IgD-negative memory B cell (primary cell): ENCODE measurements around the gene HRC. TPM values are rescaled to one million over a fixed set of nuclear protein-coding genes. Genes with fewer than 3 reads are reported as not detected.

Experiments used
- H3K27ac Mint-ChIP-seq, 3 donors: one replicate each; pipeline ENCODE4 v1.8.0; 2020 to 2022; ENCODE audit warnings: mild to moderate bottlenecking in 3 of 3, mixed read lengths in 3 of 3, moderate library complexity in 1 of 3
- H3K27me3 Mint-ChIP-seq: one replicate; pipeline ENCODE4 v1.8.0; 2021; ENCODE audit warnings: mixed read lengths
- H3K36me3 Mint-ChIP-seq: one replicate; pipeline ENCODE4 v1.8.0; 2020; ENCODE audit warnings: mild to moderate bottlenecking, mixed read lengths
- H3K4me1 Mint-ChIP-seq, 3 donors: one replicate each; pipeline ENCODE4 v1.8.0; 2020 to 2022; ENCODE audit warnings: mixed read lengths in 3 of 3, mild to moderate bottlenecking in 1 of 3
- H3K4me3 Mint-ChIP-seq, 4 donors: one replicate each; pipeline ENCODE4 v1.8.0; 2020 to 2022; ENCODE audit warnings: mild to moderate bottlenecking in 4 of 4, mixed read lengths in 4 of 4, moderate library complexity in 3 of 4
- H3K9me3 Mint-ChIP-seq, 3 donors: one replicate each; pipeline ENCODE4 v1.8.0; 2020 to 2021; ENCODE audit warnings: mixed read lengths in 3 of 3, mild to moderate bottlenecking in 1 of 3
- polyA plus RNA-seq: library from polyadenylated mRNA; unstranded; fragments of 300-500 nt; fragmentation: Illumina TruSeq; gene quantifications from one replicate; pipeline ENCODE4 v1.2.3, GENCODE V29; 2021

The HRC gene
- polyA plus RNA-seq, 1 donor from 2014 or later, result not detected

GRCh38 chr19:49119411-49120324, 35.5 kb downstream of the HRC start, which contains the start of gene PPFIA3:
Gene PPFIA3 (plus strand): TSS chr19:49119544. CDS start chr19:49127874, 8,330 bp downstream.
- Mint-ChIP-seq H3K27me3 (peaks cover 7% of the 10 kb centered on the region), H3K27ac (peak within 1 kb of the TSS; percentile 86 to 98 (median 92)), H3K36me3 (no peaks in the 10 kb centered on the region)

GRCh38 chr19:49118565-49119410, 36.4 kb downstream of the HRC start, which contains the start of gene C19orf73:
Gene C19orf73 (minus strand): TSS chr19:49119143. CDS start chr19:49119022, 121 bp downstream.
- H3K9me3 Mint-ChIP-seq, result no peaks in the 10 kb centered on the region
- no peaks in the 10 kb centered on the region for H3K36me3 Mint-ChIP-seq
- H3K27me3 Mint-ChIP-seq, result peaks cover 7% of the 10 kb centered on the region
- peak within 1 kb of the TSS; percentile 86 to 98 (median 92) for H3K27ac Mint-ChIP-seq
- peak within 1 kb of the TSS; percentile 78 to 95 (median 88) for H3K4me3 Mint-ChIP-seq
- peaks cover 17 to 24% (median 21%) of the 10 kb centered on the region in 3 donors for H3K4me1 Mint-ChIP-seq

More at GRCh38 chr19:49119411-49120324, 35.5 kb downstream of the HRC start, which contains the start of gene PPFIA3:
- no peaks in the 10 kb centered on the region for H3K9me3 Mint-ChIP-seq
- H3K4me1 Mint-ChIP-seq, result peaks cover 15 to 21% (median 20%) of the 10 kb centered on the region in 3 donors
- peak within 1 kb of the TSS; percentile 79 to 95 (median 88) for H3K4me3 Mint-ChIP-seq

- no peaks in the 10 kb centered on the region for H3K36me3 Mint-ChIP-seq
- H3K27ac Mint-ChIP-seq, result peak overlapping the region; percentile 86 to 98 (median 92)
- H3K4me1 Mint-ChIP-seq, result peaks cover 23 to 27% (median 24%) of the 10 kb centered on the region in 3 donors
- H3K27me3 Mint-ChIP-seq, result peaks cover 7% of the 10 kb centered on the region
- H3K9me3 Mint-ChIP-seq, result no peaks in the 10 kb centered on the region
- peak overlapping the region; percentile 78 to 95 (median 88) for H3K4me3 Mint-ChIP-seq
Observed at GRCh38 chr19:49117677-49118564, 37.3 kb downstream of the HRC start.

GRCh38 chr19:49116544-49116943, 38.7 kb downstream of the HRC start:
- Mint-ChIP-seq H3K36me3 (no peaks in the 10 kb centered on the region), H3K4me1 (peaks cover 23 to 27% (median 24%) of the 10 kb centered on the region in 3 donors), H3K4me3 (peak overlapping the region; percentile 2 to 78 (median 40)), H3K27me3 (peaks cover 7% of the 10 kb centered on the region), H3K9me3 (no peaks in the 10 kb centered on the region), H3K27ac (peak overlapping the region in 2 of 3 donors; percentile 43 to 47)

GRCh38 chr19:49114630-49115363, 40.4 kb downstream of the HRC start:
- H3K4me3 Mint-ChIP-seq, result peak overlapping the region; percentile 78 to 91 (median 82)
- H3K4me1 Mint-ChIP-seq, result peaks cover 16 to 24% (median 21%) of the 10 kb centered on the region in 3 donors
- peak overlapping the region in 1 of 3 donors; percentile 43 for H3K27ac Mint-ChIP-seq
- no peaks in the 10 kb centered on the region for H3K27me3 Mint-ChIP-seq
- H3K9me3 Mint-ChIP-seq, result no peaks in the 10 kb centered on the region
- no peaks in the 10 kb centered on the region for H3K36me3 Mint-ChIP-seq

GRCh38 chr19:49113762-49114629, 41.2 kb downstream of the HRC start, which contains the start of gene LIN7B:
Gene LIN7B (plus strand): TSS chr19:49114370. CDS start chr19:49114405, 35 bp downstream.
- peaks cover 16 to 24% (median 21%) of the 10 kb centered on the region in 3 donors for H3K4me1 Mint-ChIP-seq

GRCh38 chr19:49111218-49111998, 43.8 kb downstream of the HRC start:
- Mint-ChIP-seq H3K27ac (no peak overlapping the region), H3K27me3 (no peaks in the 10 kb centered on the region), H3K4me1 (peaks cover 9 to 13% (median 11%) of the 10 kb centered on the region in 3 donors), H3K36me3 (peaks cover 7% of the 10 kb centered on the region), H3K4me3 (peak overlapping the region in 2 of 4 donors; percentile 4 to 68), H3K9me3 (no peaks in the 10 kb centered on the region)

More at GRCh38 chr19:49113762-49114629, 41.2 kb downstream of the HRC start, which contains the start of gene LIN7B:
- peak within 1 kb of the TSS; percentile 78 to 91 (median 85) for H3K4me3 Mint-ChIP-seq
- peak within 1 kb of the TSS; percentile 14 to 73 (median 43) for H3K27ac Mint-ChIP-seq
- peaks cover under 1% of the 10 kb centered on the region for H3K36me3 Mint-ChIP-seq
- H3K27me3 Mint-ChIP-seq, result no peaks in the 10 kb centered on the region
- H3K9me3 Mint-ChIP-seq, result no peaks in the 10 kb centered on the region

- no peaks in the 10 kb centered on the region for H3K27me3 Mint-ChIP-seq
Observed at GRCh38 chr19:49110567-49110966, 44.6 kb downstream of the HRC start.

GRCh38 chr19:49109569-49110233, 45.5 kb downstream of the HRC start:
- H3K4me1 Mint-ChIP-seq, result peaks cover 4 to 10% (median 9%) of the 10 kb centered on the region in 3 donors
- H3K27ac Mint-ChIP-seq, result no peak overlapping the region
- no peaks in the 10 kb centered on the region for H3K9me3 Mint-ChIP-seq
- peak overlapping the region in 1 of 4 donors; percentile 33 for H3K4me3 Mint-ChIP-seq
- H3K27me3 Mint-ChIP-seq, result no peaks in the 10 kb centered on the region
- H3K36me3 Mint-ChIP-seq, result peaks cover 9% of the 10 kb centered on the region

More at GRCh38 chr19:49110567-49110966, 44.6 kb downstream of the HRC start:
- peaks cover 9 to 13% (median 11%) of the 10 kb centered on the region in 3 donors for H3K4me1 Mint-ChIP-seq
- H3K4me3 Mint-ChIP-seq, result peak overlapping the region in 1 of 4 donors; percentile 68
- H3K27ac Mint-ChIP-seq, result no peak overlapping the region
- peaks cover 7% of the 10 kb centered on the region for H3K36me3 Mint-ChIP-seq
- H3K9me3 Mint-ChIP-seq, result no peaks in the 10 kb centered on the region

GRCh38 chr19:49109051-49109450, 46.1 kb downstream of the HRC start:
- Mint-ChIP-seq H3K4me1 (peaks cover 4 to 10% (median 9%) of the 10 kb centered on the region in 3 donors), H3K27ac (no peak overlapping the region), H3K4me3 (peak overlapping the region in 1 of 4 donors; percentile 33), H3K36me3 (peaks cover 9% of the 10 kb centered on the region), H3K27me3 (no peaks in the 10 kb centered on the region), H3K9me3 (no peaks in the 10 kb centered on the region)
